GM21515 (cell line): Measurements from ENCODE around the gene PRAMEF6.
"Not testable (repeated sequence)": the region's sequence is repeated elsewhere in the genome, so short reads cannot be mapped to it uniquely, and the experiment has no call there.

Experiments
- ATAC-seq: cut with Tn5 transposase; IDR thresholded peaks from one replicate; pipeline ENCODE4 v1.9.1; 2021; ENCODE audit not compliant: unreplicated experiment

The PRAMEF6 gene

DNA sequence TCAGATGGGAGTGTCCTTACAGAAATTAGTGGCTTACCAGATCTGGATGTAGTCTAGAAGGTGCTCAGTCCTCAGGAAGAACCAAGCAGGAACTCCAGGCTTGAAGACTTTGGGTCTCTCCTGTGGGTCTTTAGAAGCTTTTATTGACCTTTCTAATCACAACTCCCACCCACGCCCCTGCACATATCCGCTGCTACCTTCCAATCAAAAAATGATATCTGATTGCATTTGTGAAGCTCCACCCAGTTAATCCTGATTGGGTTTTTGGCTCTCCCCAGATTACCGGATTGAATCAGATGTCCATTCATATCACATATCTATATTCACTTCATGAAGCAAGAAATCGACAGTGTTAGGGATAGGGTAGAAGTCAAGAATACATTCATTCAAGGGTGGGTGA is at the start of gene PRAMEF6:
PRAMEF6 (minus strand) TSS at position 101 of the 400 bp plus-strand sequence. CDS start 5,062 bp downstream, outside the sequence.
- not testable (repeated sequence) for ATAC-seq

DNA sequence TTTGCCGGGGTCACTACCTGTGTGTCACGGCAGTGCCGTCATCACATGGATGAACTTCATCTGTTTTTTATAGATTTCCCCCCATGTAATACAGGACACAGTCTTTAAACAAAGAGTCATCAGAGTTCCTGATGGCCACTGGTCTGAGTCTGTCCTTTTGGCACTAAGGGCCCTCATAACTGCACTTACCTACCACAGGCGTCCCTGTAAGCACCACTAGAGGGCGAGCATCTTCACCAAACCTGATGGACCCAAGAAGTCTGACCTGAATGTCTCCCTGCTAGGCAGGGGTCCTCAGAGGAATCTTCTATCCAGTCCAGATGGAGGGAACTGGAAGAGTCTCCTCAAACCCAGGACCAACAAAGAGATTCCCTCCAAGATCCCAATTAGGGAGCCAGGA is 23.0 kb downstream of the PRAMEF6 start:
- ATAC-seq: not testable (repeated sequence)

- not testable (repeated sequence) for ATAC-seq
These were observed 25.6 kb downstream of the PRAMEF6 start for GRCh38 chr1:12921749-12922148.

- not testable (repeated sequence) for ATAC-seq
These were observed 31.1 kb downstream of the PRAMEF6 start, which contains the start of gene PRAMEF7 for GRCh38 chr1:12916310-12916709. Gene PRAMEF7, plus strand, starts transcription at chr1:12916610. Its CDS starts 1,083 bp downstream, at chr1:12917693.

GRCh38 chr1:12903793-12904572 is 43.4 kb downstream of the PRAMEF6 start:
- ATAC-seq: not testable (repeated sequence)

GRCh38 chr1:12899186-12899585 is 48.2 kb downstream of the PRAMEF6 start:
- not testable (repeated sequence) for ATAC-seq

DNA sequence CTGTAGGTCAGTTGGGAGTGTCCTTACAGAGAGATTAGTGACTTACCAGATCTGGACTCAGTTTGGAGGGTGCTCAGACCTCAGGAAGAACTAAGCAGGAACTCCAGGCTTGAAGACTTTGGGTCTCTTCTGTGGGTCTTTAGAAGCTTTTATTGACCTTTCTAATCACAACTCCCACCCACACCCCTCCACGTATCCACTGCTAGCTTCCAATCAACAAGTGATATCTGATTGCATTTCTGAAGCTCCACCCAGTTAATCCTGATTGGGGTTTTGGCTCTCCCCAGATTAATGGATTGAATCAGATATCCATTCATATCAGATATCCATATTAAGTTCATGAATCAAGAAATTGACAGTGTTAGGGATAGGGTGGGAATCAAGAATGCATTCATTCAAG is 49.2 kb downstream of the PRAMEF6 start, which contains the start of gene PRAMEF10:
PRAMEF10 (minus strand) TSS at position 101 of the 400 bp plus-strand sequence. CDS start 2,423 bp downstream, outside the sequence.
- not testable (repeated sequence) for ATAC-seq
